Activated CD4-positive, alpha-beta memory T cell treated with anti-CD3 and anti-CD28 coated beads for 36 hours (primary cell): Measurements from ENCODE around the gene RAB8A. TPM values are rescaled to one million over a fixed set of nuclear protein-coding genes. Genes with fewer than 3 reads are reported as not detected.

Experiments used
- CTCF ChIA-PET: fragments of 350-600 bp; sonication (Branson Sonifier 250); formaldehyde crosslinking; loops from one replicate; lab custom pipeline; 2021; ENCODE audit warnings: antibody characterized with exemption, inconsistent platforms; lab: Charles Lee
- POLR2A ChIA-PET: fragments of 350-600 bp; sonication (Branson Sonifier 250); formaldehyde crosslinking; loops from one replicate; lab custom pipeline; 2021; ENCODE audit warnings: antibody characterized with exemption; lab: Charles Lee
- DNase-seq: peaks from one replicate; pipeline ENCODE4 v3.0.0-alpha.2; 2020
- H3K27ac Mint-ChIP-seq: one replicate; pipeline ENCODE4 v1.8.0; 2021; ENCODE audit warnings: mixed read lengths
- H3K27me3 Mint-ChIP-seq: one replicate; pipeline ENCODE4 v1.8.0; 2021; ENCODE audit warnings: mixed read lengths
- H3K36me3 Mint-ChIP-seq: one replicate; pipeline ENCODE4 v1.8.0; 2021; ENCODE audit warnings: mixed read lengths
- H3K4me1 Mint-ChIP-seq: one replicate; pipeline ENCODE4 v1.8.0; 2021; ENCODE audit warnings: low read depth, mixed read lengths
- H3K4me3 Mint-ChIP-seq: one replicate; pipeline ENCODE4 v1.8.0; 2021; ENCODE audit warnings: mild to moderate bottlenecking, mixed read lengths
- H3K9me3 Mint-ChIP-seq: one replicate; pipeline ENCODE4 v1.8.0; 2021; ENCODE audit warnings: mixed read lengths
- intact Hi-C: fragments of 100-400 bp; cut with micrococcal nuclease; formaldehyde crosslinking; loops from one replicate; pipeline ENCODE4 v1.15.1; 2023
- total RNA-seq, 2 experiments: library from RNA; stranded (reverse); gene quantifications; one replicate each; pipeline ENCODE4 v1.2.3, GENCODE V29; 2021

Gene RAB8A
- total RNA-seq, 2 experiments from 2014 or later, result 146 to 154 TPM

DNA sequence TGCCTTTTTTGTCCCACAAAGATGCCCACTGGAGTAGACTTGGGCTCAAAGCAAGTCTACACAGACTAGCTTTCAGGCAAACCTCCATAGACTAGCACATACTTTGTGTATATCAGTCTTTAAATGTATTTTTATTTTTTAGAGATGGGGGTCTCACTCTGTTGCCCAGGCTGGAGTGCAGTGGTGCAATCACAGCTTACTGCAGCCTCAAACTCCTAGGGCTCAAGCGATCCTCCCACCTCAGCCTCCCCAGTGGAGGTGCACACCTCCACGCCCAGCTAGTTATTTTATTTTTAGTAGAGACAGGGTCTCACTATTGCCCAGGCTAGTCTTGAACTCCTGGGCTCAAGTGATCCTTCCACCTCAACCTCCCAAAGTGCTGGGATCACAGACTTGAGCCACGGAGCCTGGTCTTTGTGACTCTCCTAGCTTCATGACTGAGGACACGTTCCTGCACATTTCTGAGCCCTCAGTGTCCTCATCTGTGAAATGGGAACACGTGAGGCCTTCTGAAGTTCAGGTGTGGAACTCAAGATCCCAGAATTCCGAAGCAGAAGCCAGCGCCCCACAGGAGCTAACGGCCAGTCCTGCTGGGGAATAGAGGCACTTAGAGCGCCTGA, 40.5 kb upstream of the RAB8A start:
- Mint-ChIP-seq H3K27me3 (no peaks in the 10 kb centered on the region), H3K4me3 (no peak overlapping the region), H3K4me1 (peaks cover 43% of the 10 kb centered on the region), H3K9me3 (no peaks in the 10 kb centered on the region), H3K27ac (no peak overlapping the region), H3K36me3 (no peaks in the 10 kb centered on the region)
- intact Hi-C loops, result loop anchor here (2.0 to 10.0 kb wide), 3 partner anchors 48 to 1546 kb away; partner anchors contain the start of genes KLF2 and TECR
- ChIA-PET POLR2A (interaction anchor here (0.9 to 1.4 kb wide), 5 partner anchors 7 to 48 kb away, joined by 3 to 7 read pairs (median 3); partner anchors contain the start of gene RAB8A), CTCF (interaction anchor here (1.2 to 3.1 kb wide), 11 partner anchors 8 to 114 kb away, joined by 3 to 18 read pairs (median 5); partner anchors contain the start of genes FAM32A, HSH2D and RAB8A)
- no peak for DNase-seq

DNA sequence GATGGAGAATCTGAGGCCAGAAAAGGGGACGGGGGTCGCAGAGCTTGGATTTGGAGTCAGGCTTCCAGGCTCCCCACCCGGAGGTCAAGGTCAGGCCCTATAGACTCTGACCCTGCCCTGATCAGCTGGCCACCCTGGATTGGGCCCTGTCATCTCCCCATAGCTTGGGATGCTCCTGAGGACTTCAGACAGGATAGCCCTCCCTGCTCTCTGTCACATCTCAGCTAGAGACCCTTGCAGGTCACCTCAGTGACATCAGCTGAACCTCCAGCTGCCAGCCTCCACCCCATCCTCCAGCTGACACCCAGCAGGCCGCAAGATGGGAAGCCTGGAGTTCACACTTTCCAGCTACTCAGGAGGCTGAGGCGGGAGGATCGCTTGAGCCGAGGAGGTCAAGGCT, 38.2 kb upstream of the RAB8A start:
- ChIA-PET CTCF (interaction anchor here (2.4 to 3.0 kb wide), 3 partner anchors 11 to 38 kb away, joined by 8 to 15 read pairs (median 13); partner anchors contain the start of gene RAB8A), POLR2A (interaction anchor here (0.8 to 5.5 kb wide), 3 partner anchors 11 to 45 kb away, joined by 3 to 29 read pairs (median 4); partner anchors contain the start of gene RAB8A)
- Mint-ChIP-seq H3K4me1 (peaks cover 40% of the 10 kb centered on the region), H3K4me3 (no peak overlapping the region), H3K27me3 (no peaks in the 10 kb centered on the region), H3K27ac (peak overlapping the region; percentile 91), H3K9me3 (no peaks in the 10 kb centered on the region), H3K36me3 (peaks cover 13% of the 10 kb centered on the region)
- no peak for DNase-seq
- intact Hi-C loops, result loop anchor here (10.0 kb wide), 2 partner anchors 251 to 1549 kb away; partner anchors contain the start of genes KLF2 and TECR

DNA sequence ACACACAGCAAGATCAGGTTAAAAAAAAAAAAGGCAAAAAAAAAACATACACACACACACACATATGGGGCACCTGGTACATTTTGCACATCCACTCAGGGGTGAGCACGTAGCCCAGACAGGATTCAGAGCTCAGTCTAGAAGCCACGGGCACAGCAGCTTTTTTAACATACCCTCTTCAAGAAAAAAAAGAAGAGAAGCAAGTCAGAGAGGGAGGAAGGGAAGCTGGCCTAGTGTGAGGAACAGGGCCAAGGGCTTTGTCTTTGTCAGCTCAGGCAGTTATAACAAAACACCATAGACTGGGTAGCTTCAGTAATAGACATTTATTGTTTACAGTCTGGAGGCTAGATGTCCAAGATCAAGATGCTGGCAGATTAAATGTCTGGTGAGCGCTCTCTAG, 37.7 kb upstream of the RAB8A start:
- H3K9me3 Mint-ChIP-seq, result no peaks in the 10 kb centered on the region
- no peak overlapping the region for H3K4me3 Mint-ChIP-seq
- intact Hi-C loops, result loop anchor here (10.0 kb wide), 2 partner anchors 251 to 1549 kb away; partner anchors contain the start of genes KLF2 and TECR
- ChIA-PET CTCF (interaction anchor here (2.4 to 3.2 kb wide), 4 partner anchors 11 to 37 kb away, joined by 8 to 18 read pairs (median 14); partner anchors contain the start of gene RAB8A), POLR2A (interaction anchor here (0.8 to 5.5 kb wide), 3 partner anchors 11 to 44 kb away, joined by 3 to 29 read pairs (median 4); partner anchors contain the start of gene RAB8A)
- peaks cover 18% of the 10 kb centered on the region for H3K36me3 Mint-ChIP-seq
- H3K27ac Mint-ChIP-seq, result peak overlapping the region; percentile 91
- peaks cover 41% of the 10 kb centered on the region for H3K4me1 Mint-ChIP-seq
- no peaks in the 10 kb centered on the region for H3K27me3 Mint-ChIP-seq
- peak; percentile 13 for DNase-seq

DNA sequence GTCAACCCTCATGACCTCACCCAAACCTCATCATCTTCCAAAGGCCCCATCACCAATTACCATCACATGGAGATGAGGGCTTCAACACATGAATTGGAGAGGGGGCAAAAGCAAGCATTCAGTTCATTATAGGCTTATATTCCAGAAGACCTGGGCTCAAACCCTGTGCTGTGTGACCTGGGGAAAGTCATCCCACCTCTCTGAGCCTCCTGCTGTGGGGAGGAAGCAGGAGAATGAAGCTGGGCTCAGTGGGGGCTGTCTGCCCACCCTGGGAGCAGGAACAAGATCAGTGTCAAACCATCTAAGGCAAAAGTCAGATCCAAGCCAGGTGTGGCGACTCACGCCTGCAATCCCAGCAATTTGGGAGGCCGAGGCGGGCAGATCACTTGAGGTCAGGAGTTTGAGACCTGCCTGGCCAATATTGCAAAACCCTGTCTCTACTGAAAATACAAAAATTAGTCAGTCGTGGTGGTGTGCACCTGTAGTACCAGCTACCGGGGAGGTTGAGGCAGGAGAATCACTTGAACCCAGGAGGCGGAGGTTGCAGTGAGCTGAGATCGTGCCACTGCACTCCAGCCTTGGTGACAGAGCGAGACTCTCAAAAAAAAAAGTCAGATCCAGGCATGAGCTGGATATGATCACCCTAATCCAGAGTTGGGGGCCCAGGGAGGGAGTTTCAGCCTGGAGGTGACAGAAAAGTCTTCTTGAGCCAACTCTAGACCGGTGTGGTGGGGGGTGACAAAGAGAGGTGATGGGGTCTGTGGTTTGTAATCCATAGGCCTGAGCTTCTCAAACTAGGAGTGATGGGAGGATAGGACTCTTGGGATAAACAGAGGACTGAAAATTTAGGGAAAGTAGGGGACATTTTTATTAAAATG, 37.0 kb upstream of the RAB8A start:
- ChIA-PET CTCF (interaction anchor here (0.6 to 3.2 kb wide), 6 partner anchors 8 to 108 kb away, joined by 3 to 18 read pairs (median 9); partner anchors contain the start of gene RAB8A), POLR2A (interaction anchor here (1.1 to 5.5 kb wide), 4 partner anchors 8 to 43 kb away, joined by 3 to 29 read pairs (median 5); partner anchors contain the start of gene RAB8A)
- DNase-seq, result no peak
- H3K36me3 Mint-ChIP-seq, result peaks cover 20% of the 10 kb centered on the region
- peaks cover 46% of the 10 kb centered on the region for H3K4me1 Mint-ChIP-seq
- no peaks in the 10 kb centered on the region for H3K9me3 Mint-ChIP-seq
- no peaks in the 10 kb centered on the region for H3K27me3 Mint-ChIP-seq
- H3K4me3 Mint-ChIP-seq, result peak overlapping the region; percentile 97
- intact Hi-C loops, result loop anchor here (5.0 to 10.0 kb wide), 3 partner anchors 237 to 1550 kb away; partner anchors contain the start of genes KLF2 and TECR
- peak overlapping the region; percentile 91 for H3K27ac Mint-ChIP-seq

DNA sequence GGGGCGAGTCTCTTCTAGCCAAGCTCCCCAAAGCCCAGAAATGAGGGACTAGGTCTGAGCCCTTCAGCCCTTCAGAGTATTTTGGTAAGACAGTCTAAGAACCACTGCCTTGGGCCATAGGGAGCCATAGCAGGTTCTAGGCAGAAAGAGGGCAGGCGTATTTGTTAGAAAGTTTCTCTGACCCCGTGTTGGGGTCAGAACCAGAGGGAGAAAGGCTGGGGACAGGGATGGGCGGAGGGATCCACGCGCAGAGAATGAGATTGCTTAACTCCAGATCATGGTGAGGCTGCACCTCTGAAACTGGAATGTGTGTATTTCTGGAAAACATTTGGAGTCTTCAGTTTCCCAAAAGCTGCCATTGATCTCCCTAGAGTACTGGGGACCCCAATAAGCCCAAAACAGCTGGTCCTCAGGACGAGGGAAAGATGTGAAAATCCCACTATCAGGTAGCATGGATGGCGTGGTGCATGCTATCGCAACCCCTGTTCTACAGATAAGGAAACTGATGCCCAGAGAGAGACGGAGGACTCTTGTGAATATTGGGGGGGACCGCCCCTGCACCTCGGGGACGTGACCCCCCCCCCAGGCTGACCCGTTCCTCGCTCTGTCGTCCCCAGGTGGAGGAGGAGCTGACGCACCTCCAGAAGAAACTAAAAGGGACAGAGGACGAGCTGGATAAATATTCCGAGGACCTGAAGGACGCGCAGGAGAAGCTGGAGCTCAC, 36.1 kb upstream of the RAB8A start:
- H3K4me3 Mint-ChIP-seq, result peak overlapping the region; percentile 97

DNA sequence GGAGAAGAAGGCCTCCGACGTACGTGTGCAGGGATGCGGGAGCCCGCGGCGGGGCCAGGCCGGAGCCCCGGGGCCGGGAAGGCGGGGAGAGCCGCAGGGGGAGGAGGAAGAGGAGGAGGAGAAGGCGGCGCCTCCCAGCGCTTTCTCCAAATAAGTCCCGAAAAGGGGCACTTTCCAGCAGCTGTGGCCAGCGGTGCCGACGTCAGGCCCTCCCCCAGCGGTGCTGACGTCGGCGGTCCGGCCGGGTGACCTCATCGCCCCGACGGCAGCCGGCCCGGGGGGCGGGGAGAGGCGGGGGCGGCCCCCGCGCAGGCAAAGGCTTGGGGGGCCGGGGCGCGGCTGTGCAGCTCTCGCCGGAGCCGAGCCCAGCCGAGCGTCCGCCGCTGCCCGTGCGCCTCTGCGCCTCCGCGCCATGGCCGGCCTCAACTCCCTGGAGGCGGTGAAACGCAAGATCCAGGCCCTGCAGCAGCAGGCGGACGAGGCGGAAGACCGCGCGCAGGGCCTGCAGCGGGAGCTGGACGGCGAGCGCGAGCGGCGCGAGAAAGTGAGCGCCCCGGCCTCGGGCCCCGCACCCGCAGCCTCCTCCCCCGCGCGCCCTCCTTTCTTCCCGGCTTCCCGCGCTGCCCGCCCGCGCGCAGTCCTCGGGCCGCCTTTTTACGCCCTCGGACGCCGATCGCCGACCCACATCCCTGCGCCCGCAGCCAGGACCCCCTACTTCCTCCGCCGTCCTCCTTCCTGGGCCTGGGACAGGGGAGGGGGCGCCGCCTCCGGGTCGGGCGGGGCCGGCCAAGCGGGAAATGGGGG, 35.3 kb upstream of the RAB8A start, which contains the start of gene TPM4:
Gene TPM4, plus strand, starts transcription at position 342 of the 804 bp plus-strand sequence. Its CDS starts 71 bp downstream, at position 413.
- H3K4me3 Mint-ChIP-seq, result peak within 1 kb of the TSS; percentile 97
- H3K27me3 Mint-ChIP-seq, result no peaks in the 10 kb centered on the region
- H3K4me1 Mint-ChIP-seq, result peaks cover 56% of the 10 kb centered on the region
- intact Hi-C loops, result loop anchor here (5.0 to 10.0 kb wide), 3 partner anchors 239 to 1552 kb away; partner anchors contain the start of genes KLF2 and TECR
- peak; percentile 95 for DNase-seq
- H3K36me3 Mint-ChIP-seq, result peaks cover 35% of the 10 kb centered on the region
- H3K9me3 Mint-ChIP-seq, result no peaks in the 10 kb centered on the region
- peak within 1 kb of the TSS; percentile 97 for H3K27ac Mint-ChIP-seq
- POLR2A ChIA-PET, result interaction anchor here (1.1 to 5.5 kb wide), 7 partner anchors 9 to 121 kb away, joined by 3 to 29 read pairs (median 6); partner anchors contain the start of genes AP1M1 and RAB8A
- CTCF ChIA-PET, result interaction anchor here (0.7 to 3.2 kb wide), 8 partner anchors 10 to 109 kb away, joined by 3 to 18 read pairs (median 8); partner anchors contain the start of genes FAM32A and RAB8A

More for the DNA sequence above, 36.1 kb upstream of the RAB8A start:
- intact Hi-C loops, result loop anchor here (5.0 to 10.0 kb wide), 3 partner anchors 238 to 1551 kb away; partner anchors contain the start of genes KLF2 and TECR
- Mint-ChIP-seq H3K4me1 (peaks cover 52% of the 10 kb centered on the region), H3K9me3 (no peaks in the 10 kb centered on the region), H3K27me3 (no peaks in the 10 kb centered on the region), H3K36me3 (peaks cover 28% of the 10 kb centered on the region), H3K27ac (peak overlapping the region; percentile 91)
- DNase-seq, result no peak
- CTCF ChIA-PET, result interaction anchor here (0.6 to 3.2 kb wide), 10 partner anchors 9 to 110 kb away, joined by 3 to 18 read pairs (median 8); partner anchors contain the start of genes FAM32A and RAB8A
- POLR2A ChIA-PET, result interaction anchor here (1.1 to 5.5 kb wide), 8 partner anchors 9 to 122 kb away, joined by 3 to 29 read pairs (median 6); partner anchors contain the start of genes AP1M1 and RAB8A

DNA sequence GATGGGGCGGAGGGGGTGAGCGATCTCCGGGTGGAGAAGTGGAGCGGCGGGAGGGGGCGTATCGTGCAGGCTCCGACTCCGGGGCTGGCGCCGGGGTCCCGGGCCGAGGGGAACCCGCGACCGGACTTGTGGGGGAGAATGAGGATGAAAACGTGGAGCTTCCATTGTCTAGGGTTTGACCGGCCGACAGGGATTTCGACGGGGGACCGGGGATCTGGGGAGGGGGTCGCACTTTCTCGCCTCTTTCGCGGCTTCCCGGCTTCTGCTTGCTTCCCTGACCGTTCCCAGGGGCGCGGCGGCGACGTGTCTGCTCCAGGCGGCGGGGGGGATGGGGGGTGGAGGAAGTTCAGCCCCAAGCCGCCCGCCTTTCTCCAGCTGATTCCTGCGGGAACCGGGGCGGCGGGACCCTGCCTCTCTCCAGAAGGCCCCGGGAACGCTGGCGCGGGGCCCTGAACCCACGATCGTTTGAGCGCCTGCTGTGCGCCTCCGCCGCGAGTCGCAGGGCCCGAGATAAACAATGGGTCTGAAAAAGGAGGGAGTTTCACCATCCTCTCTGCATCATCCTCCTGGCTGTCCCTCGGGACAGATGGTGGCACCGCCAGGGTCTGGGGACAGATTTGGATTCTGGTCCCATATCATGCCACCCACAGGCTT, 34.6 kb upstream of the RAB8A start:
- Mint-ChIP-seq H3K36me3 (peaks cover 42% of the 10 kb centered on the region), H3K9me3 (no peaks in the 10 kb centered on the region), H3K4me1 (peaks cover 61% of the 10 kb centered on the region), H3K27ac (peak overlapping the region; percentile 97), H3K4me3 (peak overlapping the region; percentile 97), H3K27me3 (no peaks in the 10 kb centered on the region)
- CTCF ChIA-PET, result interaction anchor here (1.0 to 3.2 kb wide), 5 partner anchors 9 to 108 kb away, joined by 4 to 18 read pairs (median 9); partner anchors contain the start of gene FAM32A
- peak; percentile 31 for DNase-seq
- intact Hi-C loops, result loop anchor here (5.0 to 10.0 kb wide), 3 partner anchors 240 to 1552 kb away; partner anchors contain the start of genes KLF2 and TECR
- POLR2A ChIA-PET, result interaction anchor here (0.6 to 5.5 kb wide), 6 partner anchors 8 to 207 kb away, joined by 3 to 29 read pairs (median 10); partner anchors contain the start of genes AP1M1, HSH2D and RAB8A

DNA sequence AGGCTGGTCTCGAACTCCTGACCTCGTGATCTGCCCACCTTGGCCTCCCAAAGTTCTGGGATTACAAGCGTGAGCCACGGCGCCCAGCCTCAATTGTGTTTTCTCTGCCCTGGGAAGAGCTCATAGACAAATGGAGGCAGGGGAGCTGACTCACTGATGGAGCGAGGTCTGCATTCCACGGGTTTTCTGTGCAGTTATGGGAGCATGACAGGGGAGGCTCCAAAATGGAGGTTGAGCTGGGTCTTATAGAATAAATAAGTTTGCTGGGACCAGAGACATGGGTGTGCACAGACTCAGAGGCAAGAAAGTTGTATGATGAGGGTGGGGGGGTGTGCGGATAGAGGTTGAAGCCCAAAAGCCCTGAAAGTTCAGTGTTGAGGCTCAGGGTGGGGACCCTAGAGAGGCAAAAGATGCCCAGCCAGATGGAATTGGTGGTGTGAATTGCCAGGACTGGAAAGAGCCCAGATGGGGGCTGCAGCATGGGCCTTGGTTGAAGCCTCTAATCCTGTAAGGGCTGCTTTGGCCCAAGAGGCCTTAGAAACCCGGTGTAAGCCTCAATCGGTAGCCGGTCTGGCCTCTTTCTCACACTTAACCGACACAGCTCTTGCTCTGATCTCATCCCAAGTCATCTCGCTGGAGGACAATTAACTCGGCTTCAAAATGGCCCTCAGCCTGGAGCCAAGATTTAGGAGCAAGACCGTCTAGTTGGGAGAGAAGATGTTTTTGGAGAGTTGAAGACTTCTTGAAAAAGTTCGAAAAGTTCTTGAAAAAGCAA, 33.5 kb upstream of the RAB8A start:
- intact Hi-C loops, result loop anchor here (1.0 to 10.0 kb wide), 5 partner anchors 8 to 1553 kb away; partner anchors contain the start of genes KLF2 and TECR
- ChIA-PET CTCF (interaction anchor here (0.6 to 1.2 kb wide), 4 partner anchors 8 to 33 kb away, joined by 3 to 5 read pairs (median 4); no protein-coding TSS in a partner anchor), POLR2A (interaction anchor here (0.6 to 5.5 kb wide), 11 partner anchors 7 to 205 kb away, joined by 3 to 29 read pairs (median 5); partner anchors contain the start of genes HSH2D and RAB8A)
- Mint-ChIP-seq H3K4me1 (peaks cover 65% of the 10 kb centered on the region), H3K27me3 (no peaks in the 10 kb centered on the region), H3K4me3 (peak overlapping the region; percentile 97), H3K9me3 (no peaks in the 10 kb centered on the region), H3K36me3 (peaks cover 53% of the 10 kb centered on the region), H3K27ac (peak overlapping the region; percentile 97)
- peak; percentile 53 for DNase-seq
